PFSK-1 (cell line): Measurements from ENCODE around the gene BACE2.

Experiments used
- FOXP2 ChIP-seq: optimal IDR thresholded peaks from 2 replicates; pipeline ENCODE3; 2011; ENCODE audit warnings: borderline replicate concordance, control low read depth, inconsistent platforms; ENCODE audit not compliant: insufficient read depth; ENCODE audit errors: extremely low read length, extremely low read depth
- POLR2AphosphoS5 ChIP-seq: IDR thresholded peaks from 2 replicates; pipeline ENCODE4 v1.6.1; 2012; ENCODE audit warnings: low read depth, mild to moderate bottlenecking, control low read depth, low read length, moderate library complexity
- REST ChIP-seq, 2 experiments: IDR thresholded peaks; 2 replicates each; pipeline versions ENCODE4 v1.6.1 to v1.8.0; 2011 to 2012; ENCODE audit warnings: low read depth in 2 of 2, low read length in 2 of 2, control low read depth in 1 of 2, inconsistent platforms in 1 of 2, mild to moderate bottlenecking in 1 of 2, moderate library complexity in 1 of 2; ENCODE audit not compliant: insufficient read depth in 1 of 2
- SIN3A ChIP-seq: IDR thresholded peaks from 2 replicates; pipeline ENCODE4 v1.6.1; 2012; ENCODE audit warnings: mild to moderate bottlenecking, low read length, moderate library complexity, borderline replicate concordance; ENCODE audit not compliant: insufficient read depth
- TAF1 ChIP-seq: IDR thresholded peaks from 2 replicates; pipeline ENCODE4 v1.6.1; 2012; ENCODE audit warnings: low read length, control low read depth, borderline replicate concordance; ENCODE audit not compliant: insufficient read depth

BACE2 gene

GRCh38 chr21:41219498-41220207 is 51.7 kb downstream of the BACE2 start:
- TF ChIP-seq TAF1 (no peak), SIN3A (no peak), REST (IDR thresholded peaks at IDR 0.05; ENCODE audit: insufficient read depth in 1 of 2, low read depth in 2 of 2, low read length in 2 of 2) (no peak), FOXP2 (no peak), POLR2AphosphoS5 (no peak)

- TF ChIP-seq POLR2AphosphoS5 (no peak), REST (IDR thresholded peaks at IDR 0.05; ENCODE audit: insufficient read depth in 1 of 2, low read depth in 2 of 2, low read length in 2 of 2) (no peak), FOXP2 (no peak), SIN3A (no peak), TAF1 (no peak)
Observed at GRCh38 chr21:41220208-41220733, 52.3 kb downstream of the BACE2 start.

- no peak for TF ChIP-seq POLR2AphosphoS5
- no peak for TF ChIP-seq SIN3A
- TF ChIP-seq REST (IDR thresholded peaks at IDR 0.05; ENCODE audit: insufficient read depth in 1 of 2, low read depth in 2 of 2, low read length in 2 of 2) = no peak
- TF ChIP-seq FOXP2 = no peak
- TF ChIP-seq TAF1 = no peak
Observed at GRCh38 chr21:41222247-41223068, 54.5 kb downstream of the BACE2 start.

- TF ChIP-seq FOXP2 (no peak), TAF1 (no peak), REST (IDR thresholded peaks at IDR 0.05; ENCODE audit: insufficient read depth in 1 of 2, low read depth in 2 of 2, low read length in 2 of 2) (no peak)
Observed at GRCh38 chr21:41226853-41227252, 58.9 kb downstream of the BACE2 start.
